EL (cell line): Measurements from ENCODE around the gene TRPT1.

Experiments used
- DNase-seq: peaks from one replicate; pipeline ENCODE4 v3.0.0-alpha.2; 2016

The TRPT1 gene

DNA sequence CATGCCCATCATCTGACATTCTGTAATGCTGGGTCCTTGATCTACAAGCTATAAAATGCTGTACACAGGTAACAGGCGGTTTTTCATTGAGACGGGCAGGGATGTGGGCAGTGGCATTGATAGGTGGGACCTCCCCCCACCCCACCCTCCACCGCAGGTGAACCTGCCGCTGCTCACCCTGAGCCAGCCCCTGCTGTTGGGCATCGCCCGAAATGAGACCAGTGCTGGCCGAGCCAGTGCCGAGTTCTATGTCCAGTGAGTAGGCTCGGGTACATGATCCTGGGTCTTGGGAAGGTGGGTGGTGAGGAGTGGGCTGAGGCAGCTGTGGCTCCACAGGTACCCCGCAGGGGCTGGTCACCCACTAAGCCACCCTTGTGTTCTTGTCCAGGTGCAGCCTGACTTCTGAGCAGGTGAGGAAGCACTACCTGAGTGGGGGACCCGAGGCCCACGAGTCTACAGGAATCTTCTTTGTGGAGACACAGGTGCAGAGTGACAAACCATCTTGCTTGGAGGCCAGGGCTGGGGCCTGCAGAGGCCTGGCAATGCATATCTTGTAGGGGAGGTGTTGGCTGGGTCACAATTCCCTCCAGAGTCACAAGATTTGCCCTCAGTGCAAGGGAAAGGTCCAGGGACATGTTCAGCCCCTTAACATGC lies 3.2 kb upstream of the TRPT1 start:
- DNase-seq: no peak

DNA sequence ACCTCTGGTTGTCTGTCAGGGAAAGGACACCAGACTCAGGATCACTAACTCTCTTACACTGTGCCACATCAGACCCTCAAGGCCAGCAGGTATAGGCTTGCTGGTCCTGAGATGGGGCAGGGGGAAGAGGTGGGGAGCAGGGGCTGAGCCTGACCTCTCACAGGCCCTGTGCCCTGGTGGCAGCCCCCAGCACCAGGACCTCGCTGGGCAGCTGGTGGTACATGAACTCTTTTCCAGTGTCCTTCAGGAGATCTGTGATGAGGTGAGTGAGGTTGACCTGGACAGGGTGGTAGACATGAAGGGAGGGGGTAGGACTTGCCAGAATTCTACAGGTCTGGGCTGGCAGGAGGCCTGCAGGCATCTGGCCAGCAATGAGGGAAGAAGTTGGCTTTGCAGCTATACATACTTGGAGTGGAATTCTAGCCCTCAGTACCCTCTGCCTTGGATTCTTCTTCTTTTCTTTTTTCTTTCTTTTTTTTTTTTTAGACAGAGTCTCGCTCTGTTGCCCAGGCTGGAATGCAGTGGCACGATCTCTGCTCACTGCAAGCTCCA lies 1.5 kb upstream of the TRPT1 start:
- DNase-seq: no peak

DNA sequence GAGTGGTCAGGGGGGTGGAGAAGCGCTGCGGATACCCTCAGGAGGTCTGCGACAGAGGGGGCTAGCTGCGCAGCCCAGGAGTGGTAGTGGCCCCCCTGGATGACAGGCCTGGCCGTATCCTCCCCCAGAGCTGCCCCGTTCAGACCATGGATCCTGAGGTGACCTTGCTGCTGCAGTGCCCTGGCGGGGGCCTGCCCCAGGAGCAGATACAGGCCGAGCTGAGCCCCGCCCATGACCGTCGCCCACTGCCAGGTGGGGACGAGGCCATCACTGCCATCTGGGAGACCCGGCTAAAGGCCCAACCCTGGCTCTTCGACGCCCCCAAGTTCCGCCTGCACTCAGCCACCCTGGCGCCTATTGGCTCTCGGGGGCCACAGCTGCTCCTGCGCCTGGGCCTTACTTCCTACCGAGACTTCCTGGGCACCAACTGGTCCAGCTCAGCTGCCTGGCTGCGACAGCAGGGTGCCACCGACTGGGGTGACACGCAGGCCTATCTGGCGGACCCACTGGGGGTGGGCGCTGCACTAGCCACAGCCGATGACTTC lies 593 bp upstream of the TRPT1 start:
- peak; percentile 37 for DNase-seq

DNA sequence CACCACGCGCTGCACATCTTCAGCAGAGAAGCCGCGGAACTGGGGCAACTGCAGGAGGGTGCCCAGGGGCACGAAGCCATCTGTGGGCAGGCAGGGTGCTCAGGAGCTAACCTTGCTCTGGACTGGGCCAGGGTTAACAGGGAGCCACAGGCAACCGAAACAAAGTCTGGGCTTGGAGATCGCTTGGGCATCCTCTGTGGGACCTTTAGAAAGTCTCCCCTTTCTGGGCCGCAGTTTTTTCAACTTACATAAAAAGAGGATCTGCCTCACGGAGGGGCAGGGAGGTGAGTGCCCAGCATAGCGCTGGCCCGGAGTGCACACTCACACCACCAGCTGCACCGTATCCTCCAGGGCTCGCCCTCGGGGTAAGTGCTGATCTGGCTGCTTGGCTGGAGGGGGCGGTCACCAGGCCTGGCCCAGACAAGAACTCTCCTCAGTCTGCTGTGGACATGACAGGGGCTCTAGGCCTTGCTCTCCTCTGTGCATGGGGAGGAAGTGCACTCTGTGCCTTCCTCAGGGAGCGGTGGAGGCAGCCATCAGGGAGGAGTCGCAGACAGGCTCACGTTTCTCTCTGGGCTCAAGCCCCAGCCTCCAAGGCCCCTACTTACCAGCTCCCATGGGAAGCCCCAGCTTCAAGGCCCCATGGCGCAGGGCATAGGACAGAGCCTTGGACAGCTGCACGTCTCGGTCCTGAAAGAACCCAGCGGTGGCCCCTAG lies 937 bp downstream of the TRPT1 start:
- peak; percentile 31 for DNase-seq

DNA sequence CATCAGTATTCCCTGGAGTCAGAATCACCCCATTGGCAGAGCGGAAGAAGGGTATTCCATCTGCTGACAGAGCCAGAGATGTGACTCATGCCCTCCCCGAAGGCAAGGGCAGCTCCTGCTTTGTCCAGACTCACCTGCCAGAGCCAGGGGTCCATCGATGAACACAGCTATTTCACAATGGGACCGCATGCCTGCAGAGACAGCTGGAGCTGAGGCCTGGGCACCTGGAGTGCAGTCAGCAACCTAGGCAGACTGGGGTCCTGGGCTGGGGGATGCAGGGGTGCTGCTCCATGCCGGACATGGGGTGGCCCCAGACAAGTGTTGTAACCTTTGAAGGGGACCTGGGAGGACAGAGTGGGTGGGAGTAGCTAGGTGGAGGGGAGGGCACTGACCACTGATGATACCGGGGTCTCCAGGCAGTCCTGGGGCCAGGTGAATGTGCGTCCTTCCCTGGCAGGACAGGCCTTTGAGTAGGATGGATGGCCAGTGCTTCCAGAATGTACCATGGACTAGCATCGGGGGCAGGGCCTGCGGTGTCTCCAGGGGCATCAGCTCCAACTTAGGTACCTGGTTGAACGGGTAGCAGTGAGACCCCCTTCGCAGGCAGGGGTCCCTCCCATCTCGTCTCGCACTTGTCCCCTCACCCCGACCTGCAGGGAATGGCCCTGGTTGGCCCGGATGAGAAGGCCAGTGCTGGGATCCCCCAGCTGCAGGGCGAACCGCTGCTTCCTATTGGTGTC lies 1.7 kb downstream of the TRPT1 start:
- DNase-seq: peak; percentile 34

DNA sequence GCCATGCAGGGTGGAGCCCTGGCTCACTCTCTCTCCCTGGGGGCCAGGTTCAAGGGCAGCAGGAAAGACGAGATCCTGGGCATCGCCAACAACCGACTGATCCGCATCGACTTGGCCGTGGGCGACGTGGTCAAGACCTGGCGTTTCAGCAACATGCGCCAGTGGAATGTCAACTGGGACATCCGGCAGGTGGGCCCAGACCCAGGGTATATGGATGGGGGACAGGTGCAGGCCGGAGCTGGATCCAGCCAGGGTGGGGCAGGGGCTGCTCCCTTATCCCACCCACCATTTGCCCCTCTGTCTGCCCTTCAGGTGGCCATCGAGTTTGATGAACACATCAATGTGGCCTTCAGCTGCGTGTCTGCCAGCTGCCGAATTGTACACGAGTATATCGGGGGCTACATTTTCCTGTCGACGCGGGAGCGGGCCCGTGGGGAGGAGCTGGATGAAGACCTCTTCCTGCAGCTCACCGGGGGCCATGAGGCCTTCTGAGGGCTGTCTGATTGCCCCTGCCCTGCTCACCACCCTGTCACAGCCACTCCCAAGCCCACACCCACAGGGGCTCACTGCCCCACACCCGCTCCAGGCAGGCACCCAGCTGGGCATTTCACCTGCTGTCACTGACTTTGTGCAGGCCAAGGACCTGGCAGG lies 2.9 kb downstream of the TRPT1 start:
- DNase-seq: no peak

DNA sequence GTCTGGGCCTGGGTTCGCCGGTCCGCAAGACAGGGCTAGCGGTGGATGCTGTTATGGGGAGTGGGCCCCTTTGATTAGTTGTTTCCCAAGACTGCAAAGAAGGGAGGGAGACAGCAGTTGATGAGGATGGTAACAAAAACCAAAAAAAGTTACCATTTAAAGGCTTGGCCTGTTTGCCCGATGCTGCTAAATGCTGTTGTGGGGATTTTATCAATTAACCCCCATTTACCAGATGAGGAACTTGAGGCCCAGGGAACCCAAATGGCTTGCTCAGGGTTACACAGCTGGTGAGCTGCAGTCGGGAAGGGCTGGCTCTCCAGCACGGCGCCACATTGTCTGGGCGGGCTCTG lies 3.4 kb downstream of the TRPT1 start:
- DNase-seq: no peak

DNA sequence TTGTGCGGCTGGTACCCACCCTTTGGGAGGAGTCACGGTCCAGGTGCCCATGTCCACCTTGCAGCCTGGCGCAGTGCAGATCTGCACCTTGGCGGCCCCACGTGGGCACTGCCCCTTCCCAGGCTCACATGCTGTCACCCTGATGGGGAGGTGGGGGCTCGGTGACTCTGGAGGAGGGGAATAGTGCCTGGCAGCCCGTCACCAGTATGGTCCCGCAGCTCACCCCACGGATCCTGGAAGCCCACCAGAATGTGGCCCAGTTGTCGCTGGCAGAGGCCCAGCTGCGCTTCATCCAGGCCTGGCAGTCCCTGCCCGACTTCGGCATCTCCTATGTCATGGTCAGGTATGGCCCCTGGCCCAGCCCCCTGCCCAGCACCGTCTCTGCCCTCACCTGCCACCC lies 5.2 kb downstream of the TRPT1 start:
- DNase-seq: no peak

DNA sequence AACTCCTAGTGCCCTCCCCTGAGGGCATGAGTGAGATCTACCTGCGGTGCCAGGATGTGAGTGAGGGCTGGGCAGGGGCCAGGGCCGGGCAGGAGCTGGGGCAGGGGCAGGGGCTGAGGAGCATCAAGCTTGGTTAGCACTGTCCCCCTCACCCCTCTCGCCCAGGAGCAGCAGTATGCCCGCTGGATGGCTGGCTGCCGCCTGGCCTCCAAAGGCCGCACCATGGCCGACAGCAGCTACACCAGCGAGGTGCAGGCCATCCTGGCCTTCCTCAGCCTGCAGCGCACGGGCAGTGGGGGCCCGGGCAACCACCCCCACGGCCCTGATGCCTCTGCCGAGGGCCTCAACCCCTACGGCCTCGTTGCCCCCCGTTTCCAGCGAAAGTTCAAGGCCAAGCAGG lies 5.7 kb downstream of the TRPT1 start:
- no peak for DNase-seq

DNA sequence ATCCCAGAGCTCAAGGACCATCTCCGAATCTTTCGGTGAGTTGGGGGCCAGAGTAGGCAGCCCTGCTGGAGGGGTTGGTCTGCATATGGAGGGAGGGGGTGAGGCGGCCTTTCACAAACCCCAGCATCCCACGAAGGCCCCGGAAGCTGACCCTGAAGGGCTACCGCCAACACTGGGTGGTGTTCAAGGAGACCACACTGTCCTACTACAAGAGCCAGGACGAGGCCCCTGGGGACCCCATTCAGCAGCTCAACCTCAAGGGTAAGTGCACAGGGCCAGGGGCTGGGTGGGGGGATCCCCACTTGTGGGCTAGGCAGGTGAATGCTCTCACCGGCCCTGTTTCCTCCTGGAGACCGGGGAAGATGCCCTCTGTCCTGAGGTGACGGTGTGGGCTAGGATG lies 6.2 kb downstream of the TRPT1 start:
- DNase-seq: no peak

DNA sequence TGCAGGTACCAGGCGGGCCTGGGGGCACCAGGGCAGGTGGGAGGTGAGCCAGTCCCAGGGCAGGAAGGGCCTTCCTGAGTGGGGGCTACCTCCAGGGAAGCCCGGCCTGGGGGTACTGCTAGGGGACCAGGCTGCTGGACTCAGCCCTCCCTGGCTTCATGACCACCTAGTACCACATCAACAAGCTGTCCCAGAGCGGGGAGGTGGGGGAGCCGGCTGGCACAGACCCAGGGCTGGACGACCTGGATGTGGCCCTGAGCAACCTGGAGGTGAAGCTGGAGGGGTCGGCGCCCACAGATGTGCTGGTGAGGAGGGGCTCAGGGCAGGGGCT lies 6.7 kb downstream of the TRPT1 start:
- DNase-seq: no peak

DNA sequence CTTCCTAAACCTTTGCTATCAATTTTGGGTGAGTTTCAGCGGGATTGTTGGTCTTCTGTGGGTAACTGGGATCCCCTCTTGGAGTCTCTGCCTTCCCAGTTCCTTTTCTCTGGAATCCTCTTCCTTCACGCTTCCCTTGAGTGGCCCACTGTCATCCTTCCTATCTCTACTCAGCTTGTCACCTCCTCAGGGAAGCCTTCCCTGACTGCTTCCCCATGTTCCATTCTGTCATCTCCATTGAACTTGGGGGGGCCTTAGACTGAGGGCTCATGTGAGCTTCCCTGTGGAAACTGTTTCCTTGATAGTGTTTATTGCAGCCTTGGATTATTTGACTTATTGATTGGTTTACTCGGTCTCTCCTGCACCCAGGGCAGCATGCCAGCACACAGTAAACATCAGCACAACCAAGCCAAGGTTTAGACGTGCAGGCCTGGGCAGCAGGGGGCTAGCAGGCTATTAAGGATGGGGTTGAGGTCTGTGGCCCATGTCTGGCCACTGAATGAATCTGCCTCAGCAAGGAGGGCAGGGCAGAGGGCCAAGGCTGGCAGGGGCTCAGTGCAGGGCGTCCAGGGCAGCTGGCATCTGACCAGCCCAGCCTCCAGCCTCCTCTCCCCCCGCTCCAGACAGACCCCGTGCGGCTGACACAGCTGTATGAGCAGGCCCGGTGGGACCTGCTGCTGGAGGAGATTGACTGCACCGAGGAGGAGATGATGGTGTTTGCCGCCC lies 7.2 kb downstream of the TRPT1 start:
- no peak for DNase-seq

DNA sequence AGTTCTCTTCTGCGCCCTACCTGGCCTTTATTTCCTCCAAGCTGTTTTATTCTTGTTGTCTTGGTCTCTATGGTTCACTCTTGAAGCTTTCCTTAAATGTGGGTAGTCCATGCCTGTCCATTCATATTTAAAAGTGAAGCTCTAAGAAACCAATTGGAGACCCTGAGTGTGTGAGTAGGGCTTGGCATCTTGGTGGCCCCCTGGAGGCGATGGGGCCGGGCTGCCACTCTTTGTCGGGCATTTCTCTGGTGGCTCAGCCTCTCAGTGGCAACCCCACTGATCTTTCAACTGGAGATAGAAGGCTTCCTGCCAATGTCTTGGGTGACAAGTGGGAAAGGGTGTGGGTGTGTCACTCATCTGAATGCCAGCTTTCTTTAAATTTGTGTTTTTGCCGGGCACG lies 9.1 kb downstream of the TRPT1 start:
- DNase-seq: no peak

DNA sequence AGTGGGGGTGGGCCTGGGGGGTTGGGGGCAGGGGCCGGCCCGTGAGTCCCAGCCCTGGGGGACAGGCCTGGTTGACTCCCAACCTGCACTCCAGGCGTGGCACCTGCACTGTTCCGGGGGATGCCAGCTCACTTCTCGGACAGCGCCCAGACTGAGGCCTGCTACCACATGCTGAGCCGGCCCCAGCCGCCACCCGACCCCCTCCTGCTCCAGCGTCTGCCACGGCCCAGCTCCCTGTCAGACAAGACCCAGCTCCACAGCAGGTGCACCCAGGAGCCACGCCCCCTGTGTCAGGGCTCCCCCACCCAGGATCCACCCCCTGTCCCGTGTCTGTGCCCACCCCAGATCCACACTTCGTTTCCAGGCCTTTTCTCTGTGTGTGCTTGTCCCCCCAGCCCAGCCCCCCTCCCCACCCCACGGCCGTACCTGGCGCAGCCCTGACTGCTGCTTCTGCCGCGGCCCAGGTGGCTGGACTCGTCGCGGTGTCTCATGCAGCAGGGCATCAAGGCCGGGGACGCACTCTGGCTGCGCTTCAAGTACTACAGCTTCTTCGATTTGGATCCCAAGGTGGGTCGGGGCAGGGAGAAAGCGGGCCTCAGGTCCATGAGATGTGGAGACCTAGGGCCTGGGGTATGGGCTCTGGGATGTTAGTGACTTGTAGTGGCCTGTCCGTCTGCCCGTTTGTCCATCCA lies 14.7 kb downstream of the TRPT1 start:
- no peak for DNase-seq

DNA sequence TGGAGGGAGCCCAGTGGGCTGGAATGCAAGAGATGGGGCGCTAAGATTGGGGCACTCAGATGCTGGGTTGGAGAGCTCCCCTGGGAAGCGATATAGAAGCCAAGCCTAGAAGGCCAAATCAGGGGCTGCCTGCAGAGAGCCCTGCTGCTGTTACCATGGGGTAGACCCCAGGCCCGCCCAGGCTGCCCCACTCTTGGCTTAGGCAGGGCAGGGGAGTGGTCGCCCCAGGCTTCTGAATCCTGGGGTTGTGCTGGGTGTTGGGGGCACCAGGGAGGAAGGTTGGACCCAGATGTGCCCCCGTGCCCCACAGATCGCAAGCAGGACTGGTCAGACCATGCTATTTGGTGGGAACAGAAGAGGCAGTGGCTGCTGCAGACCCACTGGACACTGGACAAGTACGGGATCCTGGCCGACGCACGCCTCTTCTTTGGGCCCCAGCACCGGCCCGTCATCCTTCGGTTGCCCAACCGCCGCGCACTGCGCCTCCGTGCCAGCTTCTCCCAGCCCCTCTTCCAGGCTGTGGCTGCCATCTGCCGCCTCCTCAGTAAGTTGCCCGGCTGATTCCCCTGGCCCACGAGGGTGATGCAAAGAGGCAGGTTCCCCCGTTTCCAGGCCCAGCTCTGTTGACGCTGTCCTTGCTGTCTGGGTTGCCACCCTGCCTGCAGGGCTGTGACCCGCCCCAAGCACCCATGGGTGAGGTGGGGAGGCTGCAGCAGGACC lies 15.5 kb downstream of the TRPT1 start:
- no peak for DNase-seq

DNA sequence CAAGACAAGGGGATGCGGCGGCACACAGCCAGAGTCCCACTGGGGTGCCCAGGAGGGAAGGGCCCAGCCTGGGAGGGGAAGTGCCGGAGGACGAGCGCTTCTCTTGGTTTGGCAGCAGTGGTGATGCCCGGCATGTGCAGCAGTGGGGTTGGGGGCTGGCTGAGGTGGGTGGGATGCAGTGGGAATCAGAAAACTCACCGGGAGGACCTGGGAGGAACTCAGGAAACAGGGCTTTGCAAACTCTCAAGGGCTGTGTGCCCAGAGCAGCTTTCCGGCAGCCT lies 16.5 kb downstream of the TRPT1 start:
- DNase-seq: no peak

DNA sequence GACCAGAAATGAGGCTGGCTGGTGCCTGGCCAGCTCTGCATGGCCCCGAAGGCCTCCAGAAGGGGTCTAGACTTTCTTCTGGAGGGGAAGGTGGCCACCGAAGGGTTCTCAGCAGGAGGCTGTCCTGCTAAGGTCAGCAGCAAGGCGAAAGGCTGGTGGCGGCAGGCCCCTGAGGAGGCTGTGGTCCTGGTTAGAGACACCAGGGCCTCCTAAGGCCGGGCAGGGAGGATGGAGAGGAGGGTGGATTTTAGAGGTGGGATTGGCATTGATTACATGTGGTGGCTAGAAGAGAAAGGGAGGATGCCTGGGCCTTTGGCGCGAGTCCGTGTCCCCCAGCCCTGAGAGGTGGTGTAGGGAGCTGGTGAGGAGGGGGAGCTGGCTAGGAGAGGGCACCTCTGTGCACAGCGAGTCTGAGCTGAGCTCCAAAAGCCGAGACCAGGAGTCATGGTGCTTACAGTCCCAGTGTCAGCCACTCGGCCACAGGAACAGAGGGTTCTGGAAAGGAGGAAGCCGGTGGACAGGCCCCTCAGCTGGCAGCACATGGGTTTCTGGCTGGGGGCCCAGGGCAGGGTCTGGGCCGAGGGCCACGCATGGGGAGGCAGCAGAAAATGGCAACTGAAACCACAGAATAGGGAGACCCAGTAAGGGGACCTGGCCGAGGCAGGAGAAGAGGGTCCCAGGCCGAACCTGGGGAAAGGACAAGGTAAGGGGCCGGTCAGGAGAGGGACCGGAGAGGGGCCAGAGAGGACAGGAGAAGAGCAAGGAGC lies 17.0 kb downstream of the TRPT1 start:
- no peak for DNase-seq

DNA sequence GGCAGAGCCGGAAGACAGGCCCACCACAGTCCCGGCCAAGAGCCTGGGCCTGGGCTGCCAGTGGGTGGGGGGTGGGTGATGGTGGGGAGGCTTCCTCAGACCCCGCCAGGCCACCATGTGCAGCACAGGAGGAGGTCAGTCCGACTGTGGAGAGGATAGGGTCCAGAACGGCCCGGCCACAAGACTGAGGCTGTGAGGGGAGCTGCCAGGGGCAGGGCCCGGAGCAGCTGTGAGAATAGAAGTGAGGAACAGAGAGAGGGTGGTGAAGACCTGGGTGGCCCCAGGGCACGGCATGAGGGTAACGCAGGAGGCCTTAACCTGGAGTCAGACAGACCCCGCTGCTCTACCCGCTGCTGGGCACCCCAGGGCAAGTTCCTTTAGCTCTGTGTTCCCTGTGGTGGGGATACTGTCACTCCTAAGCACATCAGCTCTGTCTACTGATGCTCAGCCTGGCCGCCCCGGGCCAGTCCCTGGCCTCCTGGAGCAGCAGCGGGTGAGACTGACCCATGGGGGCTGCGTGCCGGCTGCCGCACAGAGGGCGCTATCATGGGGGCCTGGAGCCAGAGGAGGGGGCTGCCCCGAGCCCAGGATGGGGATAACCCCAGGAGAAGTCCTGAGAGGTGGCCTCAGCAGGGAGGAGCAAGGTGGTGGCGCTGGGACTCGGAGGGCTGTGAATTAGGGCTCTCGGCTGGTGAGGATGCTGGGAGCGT lies 17.7 kb downstream of the TRPT1 start:
- no peak for DNase-seq

DNA sequence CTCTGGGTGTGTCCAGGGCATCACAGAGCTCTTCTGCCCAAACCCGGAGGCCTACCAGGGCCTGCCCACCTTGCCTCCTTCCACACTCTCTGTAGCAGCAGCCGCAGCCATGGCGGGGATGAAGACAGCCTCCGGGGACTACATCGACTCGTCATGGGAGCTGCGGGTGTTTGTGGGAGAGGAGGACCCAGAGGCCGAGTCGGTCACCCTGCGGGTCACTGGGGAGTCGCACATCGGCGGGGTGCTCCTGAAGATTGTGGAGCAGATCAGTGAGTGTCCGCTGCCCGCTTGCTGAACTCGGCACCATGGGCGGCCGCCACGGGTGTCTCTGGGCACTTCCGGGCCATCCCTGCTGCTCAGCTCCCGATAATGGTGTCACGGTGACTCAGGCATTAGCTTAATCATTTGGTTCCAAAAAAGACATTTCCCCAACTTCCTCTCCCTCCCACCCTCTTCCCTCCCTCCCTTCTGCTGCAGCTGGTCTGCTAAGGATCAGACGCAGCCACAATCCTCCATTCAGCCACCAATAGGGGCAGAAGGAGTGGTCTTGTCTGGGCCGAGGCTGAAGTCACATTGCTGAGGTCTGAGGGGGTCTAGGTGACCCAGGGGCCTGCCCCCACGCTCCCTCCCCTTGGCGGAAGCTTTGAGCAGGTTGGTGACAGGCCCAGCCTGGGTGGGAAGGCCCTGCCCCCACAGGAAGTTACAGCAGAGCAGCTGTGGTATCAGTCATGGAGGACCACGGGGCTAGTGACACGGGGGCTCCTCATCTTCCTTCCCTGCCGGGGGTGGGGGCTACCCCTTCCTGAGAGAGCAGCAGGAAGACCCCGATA lies 18.5 kb downstream of the TRPT1 start:
- peak; percentile 81 for DNase-seq
